Amniotic epithelial cell (primary cell): ENCODE data around the gene CCDC91.
"Not testable (repeated sequence)": the region's sequence is repeated elsewhere in the genome, so short reads cannot be mapped to it uniquely, and the experiment has no call there.

ENCODE experiments used
- DNase-seq: peaks from one replicate; pipeline ENCODE4 v3.0.0-alpha.2; 2010; ENCODE audit warnings: low read depth

The CCDC91 gene

GRCh38 chr12:28367993-28368392 is 177.7 kb downstream of the CCDC91 start:
- DNase-seq: peak; percentile 11

GRCh38 chr12:28369483-28369882 is 179.2 kb downstream of the CCDC91 start:
- no peak for DNase-seq

GRCh38 chr12:28374556-28374955 is 184.3 kb downstream of the CCDC91 start:
- peak; percentile 41 for DNase-seq

GRCh38 chr12:28378736-28379135 is 188.5 kb downstream of the CCDC91 start:
- DNase-seq: peak; percentile 54

GRCh38 chr12:28379779-28380178 is 189.5 kb downstream of the CCDC91 start:
- not testable (repeated sequence) for DNase-seq

- DNase-seq: no peak
Measured at GRCh38 chr12:28383368-28383767, 193.1 kb downstream of the CCDC91 start.

GRCh38 chr12:28388879-28389278 is 198.6 kb downstream of the CCDC91 start:
- DNase-seq: no peak

- no peak for DNase-seq
Measured at GRCh38 chr12:28390206-28390605, 199.9 kb downstream of the CCDC91 start.

- DNase-seq: peak; percentile 12
Measured at GRCh38 chr12:28390761-28391385, 200.6 kb downstream of the CCDC91 start.

GRCh38 chr12:28409892-28410291 is 219.6 kb downstream of the CCDC91 start:
- DNase-seq: peak; percentile 72

GRCh38 chr12:28413460-28414109 is 223.3 kb downstream of the CCDC91 start:
- DNase-seq: no peak

- DNase-seq: peak; percentile 85
Measured at GRCh38 chr12:28415755-28416154, 225.5 kb downstream of the CCDC91 start.

- no peak for DNase-seq
Measured at GRCh38 chr12:28421374-28421773, 231.1 kb downstream of the CCDC91 start.

- peak; percentile 67 for DNase-seq
Measured at GRCh38 chr12:28424965-28425364, 234.7 kb downstream of the CCDC91 start.

- no peak for DNase-seq
Measured at GRCh38 chr12:28425526-28425925, 235.3 kb downstream of the CCDC91 start.

- DNase-seq: no peak
Measured at GRCh38 chr12:28427046-28427445, 236.8 kb downstream of the CCDC91 start.

- DNase-seq: peak; percentile 16
Measured at GRCh38 chr12:28440081-28440608, 249.9 kb downstream of the CCDC91 start.

GRCh38 chr12:28442101-28442500 is 251.8 kb downstream of the CCDC91 start:
- DNase-seq: no peak

- DNase-seq: no peak
Measured at GRCh38 chr12:28443337-28443736, 253.1 kb downstream of the CCDC91 start.

GRCh38 chr12:28446031-28446430 is 255.8 kb downstream of the CCDC91 start:
- no peak for DNase-seq

GRCh38 chr12:28453686-28454085 is 263.4 kb downstream of the CCDC91 start:
- peak; percentile 69 for DNase-seq

GRCh38 chr12:28456934-28457710 is 266.9 kb downstream of the CCDC91 start:
- DNase-seq: peak; percentile 52

GRCh38 chr12:28457785-28458184 is 267.5 kb downstream of the CCDC91 start:
- DNase-seq: peak; percentile 42
